Stomach smooth muscle (tissue), 2 donors: ENCODE data around the gene SRGAP2.
"Not testable (repeated sequence)": the region's sequence is repeated elsewhere in the genome, so short reads cannot be mapped to it uniquely, and the experiment has no call there.

Source experiments
- H3K27ac ChIP-seq: one replicate; pipeline ENCODE4 v1.7.0; 2013; ENCODE audit warnings: mild to moderate bottlenecking, low read length, inconsistent platforms
- H3K27me3 ChIP-seq, 2 donors: one replicate each; pipeline ENCODE4 v1.7.0; 2013; ENCODE audit warnings: low read length in 2 of 2; ENCODE audit not compliant: insufficient read depth in 2 of 2, control insufficient read depth in 1 of 2
- H3K36me3 ChIP-seq, 2 donors: one replicate each; pipeline ENCODE4 v1.7.0; 2013; ENCODE audit warnings: low read length in 2 of 2; ENCODE audit not compliant: control insufficient read depth in 2 of 2, insufficient read depth in 2 of 2
- H3K4me1 ChIP-seq: one replicate; pipeline ENCODE4 v1.7.0; 2013; ENCODE audit warnings: low read length; ENCODE audit not compliant: control insufficient read depth, insufficient read depth
- H3K4me3 ChIP-seq, 2 donors: one replicate each; pipeline ENCODE4 v1.7.0; 2013; ENCODE audit warnings: low read length in 2 of 2
- H3K9ac ChIP-seq, 2 donors: one replicate each; pipeline ENCODE4 v1.7.0; 2013; ENCODE audit warnings: low read length in 2 of 2, mild to moderate bottlenecking in 1 of 2
- H3K9me3 ChIP-seq, 2 donors: one replicate each; pipeline ENCODE4 v1.7.0; 2013; ENCODE audit warnings: low read length in 2 of 2; ENCODE audit not compliant: control insufficient read depth in 2 of 2
- donor health status: healthy.
- donor health status: Pancreatic carcinoma.

Gene SRGAP2

DNA sequence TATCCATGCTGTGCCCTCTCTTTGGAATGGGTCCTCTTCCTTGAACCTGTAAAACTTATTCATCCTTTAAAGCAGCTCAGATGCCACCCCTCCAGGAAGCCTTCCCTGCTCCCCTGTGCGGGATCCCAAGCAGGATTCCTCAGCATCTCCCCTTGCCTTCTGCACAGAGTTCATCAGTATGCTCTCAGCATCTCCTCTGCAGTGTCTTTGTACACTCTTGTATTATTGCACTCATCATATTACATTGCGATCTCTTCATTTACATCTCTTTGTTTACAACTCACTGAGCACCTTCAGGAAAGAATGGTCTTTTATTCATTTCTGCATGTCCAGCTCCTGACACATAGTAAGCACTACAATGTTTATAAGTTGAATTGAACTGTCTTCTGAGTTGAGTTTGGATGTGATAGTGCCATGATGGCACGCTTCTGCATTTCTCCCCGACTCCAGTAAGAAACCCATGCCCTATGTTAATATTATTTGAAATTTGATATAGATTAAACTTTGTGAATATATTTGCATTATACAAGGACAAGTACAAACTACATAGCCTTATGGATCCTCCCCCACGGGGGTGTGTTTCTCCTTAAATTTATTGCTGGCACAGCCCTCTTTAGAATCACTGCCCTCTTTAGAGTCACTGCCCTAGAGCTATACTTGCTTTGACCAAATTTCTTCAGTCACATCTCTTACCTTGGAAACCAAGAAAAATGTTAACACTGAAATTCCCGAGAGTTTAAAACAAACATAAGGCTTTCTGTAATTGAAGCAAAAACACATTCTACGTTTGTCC lies 12.5 kb downstream of the SRGAP2 start:
- not testable (repeated sequence) for H3K9me3 ChIP-seq, H3K9ac ChIP-seq, H3K4me1 ChIP-seq, H3K27me3 ChIP-seq, H3K4me3 ChIP-seq, H3K36me3 ChIP-seq, H3K27ac ChIP-seq

DNA sequence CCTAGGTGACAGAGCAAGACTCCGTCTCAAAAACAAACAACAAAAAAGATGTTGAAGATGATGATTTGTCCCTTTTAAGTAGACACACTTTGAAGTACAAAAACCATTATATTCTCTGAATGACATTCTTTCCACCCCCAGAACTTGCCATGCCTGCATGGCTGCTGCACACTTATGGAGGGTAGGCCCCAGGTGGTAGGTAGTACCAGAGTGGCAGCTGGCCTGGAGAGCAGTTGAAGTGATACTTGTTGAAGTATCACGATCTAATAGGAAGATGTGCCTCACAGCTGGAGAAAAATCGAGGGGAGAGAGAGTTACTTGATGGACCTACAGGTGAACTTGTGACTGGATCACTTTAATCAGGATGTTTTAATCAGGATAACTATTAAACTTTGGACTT lies 14.9 kb downstream of the SRGAP2 start:
- H3K9me3 ChIP-seq, H3K9ac ChIP-seq: not testable (repeated sequence)

GRCh38 chr1:206218765-206219164 lies 15.4 kb downstream of the SRGAP2 start:
- not testable (repeated sequence) for H3K9ac ChIP-seq, H3K9me3 ChIP-seq, H3K27me3 ChIP-seq, H3K27ac ChIP-seq, H3K36me3 ChIP-seq, H3K4me1 ChIP-seq, H3K4me3 ChIP-seq

More for the DNA sequence above, 14.9 kb downstream of the SRGAP2 start:
- H3K36me3 ChIP-seq, H3K4me3 ChIP-seq, H3K27me3 ChIP-seq, H3K4me1 ChIP-seq, H3K27ac ChIP-seq: not testable (repeated sequence)

DNA sequence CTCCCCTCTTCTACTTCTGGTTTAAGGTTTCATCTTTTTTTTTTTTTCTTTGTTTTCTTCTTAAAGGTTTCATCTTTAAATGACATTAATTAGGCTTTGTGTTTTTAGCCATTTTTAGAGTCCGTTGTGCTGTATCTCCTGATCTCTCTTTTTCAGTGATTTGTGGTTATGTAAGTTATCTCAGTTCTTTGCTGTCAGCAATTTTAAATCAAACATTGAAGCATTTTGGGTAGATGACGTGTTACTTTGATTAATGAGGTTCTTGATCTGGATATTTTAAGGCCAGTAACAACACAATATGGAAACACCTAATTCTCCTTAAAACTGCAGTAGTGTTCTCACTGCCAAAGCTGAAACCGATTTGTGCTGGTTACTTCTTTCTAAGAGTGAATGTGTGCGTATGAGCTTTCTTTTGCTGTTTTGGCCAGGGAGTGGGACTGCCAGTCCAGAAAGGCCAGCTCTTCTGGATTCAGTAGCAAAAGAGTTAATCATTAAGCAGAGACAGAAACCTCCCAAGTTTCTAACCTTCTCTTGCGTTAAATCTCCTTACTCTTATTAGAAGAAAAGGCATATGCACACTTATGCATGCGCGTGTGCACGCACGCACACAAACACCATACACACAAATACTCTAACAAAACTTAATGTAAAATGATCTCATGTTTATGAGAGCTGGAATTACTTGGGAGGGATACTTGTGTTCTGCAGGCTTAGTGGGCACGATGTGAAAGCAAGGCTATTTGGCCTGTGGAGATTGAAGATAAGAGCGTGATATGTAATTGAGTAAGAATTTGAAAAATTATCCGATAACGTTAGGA lies 16.4 kb downstream of the SRGAP2 start:
- H3K27me3 ChIP-seq, H3K9ac ChIP-seq, H3K4me3 ChIP-seq, H3K9me3 ChIP-seq, H3K36me3 ChIP-seq, H3K27ac ChIP-seq, H3K4me1 ChIP-seq: not testable (repeated sequence)

- H3K27ac ChIP-seq: not testable (repeated sequence)
These were observed 17.1 kb downstream of the SRGAP2 start for GRCh38 chr1:206220332-206221000.

DNA sequence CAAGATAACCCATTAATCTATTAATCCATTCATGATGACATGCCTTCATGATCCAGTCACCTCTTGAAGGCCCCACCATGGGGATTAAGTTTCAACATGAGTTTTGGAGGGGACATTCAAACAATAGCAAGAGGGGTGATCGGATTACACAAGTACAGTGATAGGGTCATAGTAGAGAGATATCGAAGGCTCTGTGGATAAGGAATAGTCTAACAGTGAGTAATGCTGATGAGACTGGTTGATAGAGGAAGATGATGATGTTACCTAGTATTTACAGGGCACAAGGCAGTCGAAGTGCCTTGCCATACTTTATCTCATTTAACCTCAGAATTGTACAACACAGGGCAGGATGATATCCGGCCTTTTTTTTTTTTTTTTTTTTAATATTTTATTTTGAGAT lies 18.2 kb downstream of the SRGAP2 start:
- not testable (repeated sequence) for H3K4me3 ChIP-seq, H3K27me3 ChIP-seq, H3K4me1 ChIP-seq, H3K9me3 ChIP-seq, H3K36me3 ChIP-seq, H3K27ac ChIP-seq, H3K9ac ChIP-seq

More at GRCh38 chr1:206220332-206221000, 17.1 kb downstream of the SRGAP2 start:
- not testable (repeated sequence) for H3K9me3 ChIP-seq, H3K36me3 ChIP-seq, H3K4me3 ChIP-seq, H3K9ac ChIP-seq, H3K27me3 ChIP-seq, H3K4me1 ChIP-seq

DNA sequence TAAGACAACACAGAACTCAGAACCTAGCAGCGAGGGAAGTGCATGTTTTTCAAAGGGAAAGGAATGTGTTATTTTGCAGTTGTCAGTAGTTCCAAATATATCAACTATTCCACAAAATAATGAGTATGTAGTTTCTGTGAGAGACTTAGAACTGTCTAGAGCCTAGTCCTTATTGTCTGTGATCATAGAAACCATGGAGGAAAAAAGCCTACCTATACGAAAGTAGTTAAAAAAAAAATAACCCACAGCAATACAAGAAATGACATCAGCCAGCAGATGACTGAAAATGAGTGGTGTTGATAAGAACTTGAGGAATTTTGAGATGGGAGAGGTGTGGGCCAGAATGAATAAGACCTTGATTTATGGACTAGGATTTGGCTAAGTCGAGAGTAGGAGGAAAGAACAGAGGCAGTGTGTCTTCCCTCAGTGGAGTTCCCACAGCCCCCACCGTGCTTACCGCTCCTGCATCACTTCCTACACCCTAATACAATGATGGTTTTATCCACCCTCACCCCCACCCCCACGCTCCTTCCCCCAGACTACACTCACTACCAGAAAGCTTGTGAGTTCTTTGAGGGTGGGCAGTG lies 20.9 kb downstream of the SRGAP2 start:
- H3K27ac ChIP-seq, H3K4me1 ChIP-seq, H3K9ac ChIP-seq, H3K4me3 ChIP-seq, H3K27me3 ChIP-seq, H3K9me3 ChIP-seq, H3K36me3 ChIP-seq: not testable (repeated sequence)

DNA sequence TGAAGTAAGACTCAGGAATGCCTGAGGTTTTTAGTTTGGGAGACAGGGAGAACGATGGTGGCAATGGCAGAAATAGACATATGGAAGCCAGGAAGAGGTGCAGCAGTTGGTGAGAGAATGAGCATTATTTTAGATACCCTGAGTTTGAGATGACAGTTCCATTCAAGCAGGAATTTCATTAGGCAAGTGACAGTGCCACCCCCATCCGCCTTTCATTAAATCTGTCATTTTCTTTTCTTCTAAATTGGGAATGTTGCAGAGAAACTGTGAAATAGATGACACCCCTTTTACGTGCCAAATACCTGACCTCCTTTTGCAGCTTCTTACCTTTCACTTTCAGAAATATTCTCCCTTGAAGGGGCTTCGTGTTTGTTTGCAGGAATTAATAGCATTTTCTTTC lies 22.0 kb downstream of the SRGAP2 start:
- not testable (repeated sequence) for H3K9me3 ChIP-seq, H3K9ac ChIP-seq, H3K27me3 ChIP-seq, H3K27ac ChIP-seq, H3K36me3 ChIP-seq, H3K4me1 ChIP-seq, H3K4me3 ChIP-seq

- H3K9ac ChIP-seq, H3K27ac ChIP-seq, H3K9me3 ChIP-seq, H3K36me3 ChIP-seq, H3K4me3 ChIP-seq, H3K4me1 ChIP-seq, H3K27me3 ChIP-seq: not testable (repeated sequence)
These were observed 23.5 kb downstream of the SRGAP2 start for GRCh38 chr1:206226886-206227285.

DNA sequence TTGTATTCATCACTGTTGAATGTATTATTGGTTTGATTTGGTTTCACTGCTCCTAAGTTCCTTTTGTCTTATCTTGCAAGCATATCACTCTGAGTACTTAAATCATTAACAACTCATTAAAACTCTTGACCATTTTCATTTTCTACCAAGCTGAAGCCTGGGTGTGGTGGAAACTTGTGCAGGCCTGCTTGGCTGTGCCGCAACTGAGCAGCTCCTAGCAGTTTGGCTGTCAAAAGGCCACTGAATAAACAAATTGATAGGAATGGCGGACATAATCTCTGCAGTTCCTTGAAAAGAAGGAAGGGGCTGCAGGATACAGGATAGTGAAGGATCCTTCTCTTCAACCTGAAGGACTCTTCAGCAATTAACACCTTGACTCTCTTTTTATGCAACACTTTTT lies 25.9 kb downstream of the SRGAP2 start:
- H3K9ac ChIP-seq, H3K4me1 ChIP-seq, H3K27me3 ChIP-seq, H3K36me3 ChIP-seq, H3K4me3 ChIP-seq, H3K9me3 ChIP-seq, H3K27ac ChIP-seq: not testable (repeated sequence)
